Neural cell (in vitro differentiated cells): ENCODE results near the gene KIF12. TPM values are rescaled to one million over a fixed set of nuclear protein-coding genes. Genes with fewer than 3 reads are reported as not detected.

Source experiments
- H2AFZ ChIP-seq: fragments of 200-600, 300-800 bp; sonication (generic), shearing (Covaris generic); 2 replicates; pipeline ENCODE4 v1.6.0; 2014; ENCODE audit warnings: low read depth, mild to moderate bottlenecking, antibody characterized with exemption, low read length, moderate library complexity
- H3F3A ChIP-seq: fragments of 200-600 bp; shearing (Covaris generic); 2 replicates; pipeline ENCODE4 v1.6.1; 2016; ENCODE audit warnings: mild to moderate bottlenecking, moderate library complexity, mixed read lengths, antibody characterized with exemption, low read length; ENCODE audit not compliant: insufficient read depth, poor library complexity, severe bottlenecking
- H3K27ac ChIP-seq: fragments of 200-600, 300-800 bp; sonication (generic), shearing (Covaris generic); 2 replicates; pipeline ENCODE4 v1.5.1; 2014; ENCODE audit warnings: mild to moderate bottlenecking, low read length, moderate library complexity
- H3K27me3 ChIP-seq: fragments of 300-800, 200-600 bp; sonication (generic), shearing (Covaris generic); 2 replicates; pipeline ENCODE4 v1.6.0; 2014; ENCODE audit warnings: mild to moderate bottlenecking, low read depth, low read length, moderate library complexity; ENCODE audit not compliant: insufficient read depth
- H3K36me3 ChIP-seq: fragments of 300-800, 200-600 bp; sonication (generic), shearing (Covaris generic); 2 replicates; pipeline ENCODE4 v1.5.1; 2014; ENCODE audit warnings: mild to moderate bottlenecking, antibody characterized with exemption, low read length, moderate library complexity; ENCODE audit not compliant: insufficient read depth
- H3K4me2 ChIP-seq: fragments of 300-800, 200-600 bp; sonication (generic), shearing (Covaris generic); 2 replicates; pipeline ENCODE4 v1.6.0; 2014; ENCODE audit warnings: mild to moderate bottlenecking, low read length
- H3K4me3 ChIP-seq: fragments of 300-800, 200-600 bp; sonication (generic), shearing (Covaris generic); 2 replicates; pipeline ENCODE4 v1.5.1; 2014; ENCODE audit warnings: mild to moderate bottlenecking, low read length, moderate library complexity
- H3K79me2 ChIP-seq: fragments of 200-600 bp; shearing (Covaris generic); replicated peaks from 2 replicates; pipeline ENCODE4 v1.6.0; 2014; ENCODE audit warnings: mild to moderate bottlenecking, low read length, moderate library complexity; ENCODE audit not compliant: insufficient read depth
- H3K9ac ChIP-seq: fragments of 300-800, 200-600 bp; sonication (generic), shearing (Covaris generic); 2 replicates; pipeline ENCODE4 v1.6.1; 2016; ENCODE audit warnings: mild to moderate bottlenecking, low read length, mixed read lengths
- H3K9me2 ChIP-seq: fragments of 200-600 bp; shearing (Covaris generic); 2 replicates; pipeline ENCODE4 v1.6.1; 2016; ENCODE audit warnings: mild to moderate bottlenecking, low read length, mixed read lengths; ENCODE audit not compliant: insufficient read depth
- H3K9me3 ChIP-seq: fragments of 200-600, 300-800 bp; sonication (generic), shearing (Covaris generic); 2 replicates; pipeline ENCODE4 v1.6.1; 2016; ENCODE audit warnings: mild to moderate bottlenecking, mixed run types, low read length, moderate library complexity, mixed read lengths
- H4K20me1 ChIP-seq: fragments of 200-600 bp; shearing (Covaris generic); 2 replicates; pipeline ENCODE4 v1.6.1; 2016; ENCODE audit warnings: mild to moderate bottlenecking, mixed run types; ENCODE audit not compliant: insufficient read depth
- CTCF ChIP-seq: fragments of 450-650 bp; IDR thresholded peaks from 2 replicates; pipeline ENCODE4 v1.5.1; 2014; ENCODE audit warnings: antibody characterized with exemption, mild to moderate bottlenecking, moderate library complexity; ENCODE audit not compliant: poor library complexity, severe bottlenecking
- EP300 ChIP-seq: fragments of 450-650 bp; conservative IDR thresholded peaks from 2 replicates; pipeline ENCODE4 v1.6.1; 2014; ENCODE audit warnings: antibody characterized with exemption, mild to moderate bottlenecking, moderate library complexity; ENCODE audit not compliant: poor library complexity, severe bottlenecking
- EZH2 ChIP-seq: fragments of 200-600, 300-800 bp; shearing (Covaris generic), sonication (generic); IDR thresholded peaks from 2 replicates; pipeline ENCODE4 v1.6.1; 2014; ENCODE audit warnings: antibody characterized with exemption, low read length, borderline replicate concordance, mild to moderate bottlenecking; ENCODE audit not compliant: insufficient read depth, poor library complexity, severe bottlenecking
- MXI1 ChIP-seq: fragments of 450-650 bp; conservative IDR thresholded peaks from 2 replicates; pipeline ENCODE4 v1.6.1; 2014; ENCODE audit warnings: antibody characterized with exemption, mild to moderate bottlenecking; ENCODE audit not compliant: poor library complexity, severe bottlenecking
- POLR2AphosphoS5 ChIP-seq: IDR thresholded peaks from 2 replicates; pipeline ENCODE4 v1.6.1; 2012
- RAD21 ChIP-seq: fragments of 450-650 bp; conservative IDR thresholded peaks from 2 replicates; pipeline ENCODE4 v1.6.1; 2014; ENCODE audit warnings: antibody characterized with exemption, mild to moderate bottlenecking, moderate library complexity
- REST ChIP-seq: IDR thresholded peaks from 2 replicates; pipeline ENCODE4 v1.6.1; 2012; ENCODE audit warnings: borderline replicate concordance
- SMC3 ChIP-seq: fragments of 450-650 bp; conservative IDR thresholded peaks from 2 replicates; pipeline ENCODE4 v1.6.1; 2014; ENCODE audit warnings: antibody characterized with exemption, mild to moderate bottlenecking, moderate library complexity; ENCODE audit not compliant: poor library complexity
- TAF1 ChIP-seq: IDR thresholded peaks from 2 replicates; pipeline ENCODE4 v1.6.1; 2012; ENCODE audit warnings: low read depth
- polyA plus RNA-seq: library from polyadenylated mRNA; depleted of rRNA; stranded (reverse); fragments of >200 nt; gene quantifications from 2 replicates; pipeline ENCODE4 v1.2.3, GENCODE V29; 2014

The KIF12 gene
- polyA plus RNA-seq, 1 donor from 2014 or later, result not detected

GRCh38 chr9:114140850-114141249 is 41.8 kb upstream of the KIF12 start:
- H3F3A ChIP-seq, result no peaks in the 10 kb centered on the region
- no peak for TF ChIP-seq TAF1
- no peak for TF ChIP-seq RAD21
- TF ChIP-seq EZH2, result no peak
- no peak for TF ChIP-seq EP300
- no peak for TF ChIP-seq POLR2AphosphoS5
- no peak for TF ChIP-seq CTCF
- no peak for TF ChIP-seq REST
- TF ChIP-seq MXI1, result no peak
- TF ChIP-seq SMC3, result no peak

GRCh38 chr9:114140401-114140800 is 41.3 kb upstream of the KIF12 start:
- no peak overlapping the region for H3K27ac ChIP-seq
- no peaks in the 10 kb centered on the region for H3K27me3 ChIP-seq
- no peaks in the 10 kb centered on the region for H3K36me3 ChIP-seq
- no peak for TF ChIP-seq EP300
- H3K9me2 ChIP-seq, result no peaks in the 10 kb centered on the region
- no peaks in the 10 kb centered on the region for H4K20me1 ChIP-seq
- H3K9me3 ChIP-seq, result no peaks in the 10 kb centered on the region
- no peak overlapping the region for H2AFZ ChIP-seq
- no peaks in the 10 kb centered on the region for H3K79me2 ChIP-seq
- no peak overlapping the region for H3K4me2 ChIP-seq
- no peak overlapping the region for H3K4me3 ChIP-seq
- H3F3A ChIP-seq, result no peaks in the 10 kb centered on the region
- H3K9ac ChIP-seq, result no peak overlapping the region

More at GRCh38 chr9:114140850-114141249, 41.8 kb upstream of the KIF12 start:
- no peaks in the 10 kb centered on the region for H3K79me2 ChIP-seq
- H3K9me3 ChIP-seq, result no peaks in the 10 kb centered on the region
- no peak overlapping the region for H3K4me3 ChIP-seq
- H3K9ac ChIP-seq, result no peak overlapping the region
- H3K9me2 ChIP-seq, result no peaks in the 10 kb centered on the region
- no peaks in the 10 kb centered on the region for H4K20me1 ChIP-seq
- no peaks in the 10 kb centered on the region for H3K27me3 ChIP-seq
- no peak overlapping the region for H3K4me2 ChIP-seq
- H3K36me3 ChIP-seq, result no peaks in the 10 kb centered on the region
- H2AFZ ChIP-seq, result no peak overlapping the region
- no peak overlapping the region for H3K27ac ChIP-seq

- Histone ChIP-seq H3K36me3 (no peaks in the 10 kb centered on the region), H3K9me2 (no peaks in the 10 kb centered on the region), H3K9ac (no peak overlapping the region), H3K27me3 (no peaks in the 10 kb centered on the region), H3K9me3 (no peaks in the 10 kb centered on the region), H3K79me2 (no peaks in the 10 kb centered on the region), H3K4me3 (no peak overlapping the region), H3F3A (no peaks in the 10 kb centered on the region), H4K20me1 (no peaks in the 10 kb centered on the region), H3K4me2 (no peak overlapping the region), H2AFZ (no peak overlapping the region), H3K27ac (no peak overlapping the region)
- TF ChIP-seq MXI1, result no peak
- TF ChIP-seq POLR2AphosphoS5, result no peak
- TF ChIP-seq TAF1, result no peak
- TF ChIP-seq EZH2, result no peak
- TF ChIP-seq CTCF, result no peak
- TF ChIP-seq REST, result no peak
- TF ChIP-seq SMC3, result no peak
- no peak for TF ChIP-seq RAD21
- TF ChIP-seq EP300, result no peak
Observed at GRCh38 chr9:114139071-114139470, 40.0 kb upstream of the KIF12 start.
